ENCODE data around the gene HIVEP3.

Gene HIVEP3

GRCh38 chr1:41571041-41571440, 347.7 kb downstream of the HIVEP3 start:
- H3K4me3 ChIP-seq (replicated peaks; ENCODE audit: insufficient read depth, low read length), result no peak overlapping the region

DNA sequence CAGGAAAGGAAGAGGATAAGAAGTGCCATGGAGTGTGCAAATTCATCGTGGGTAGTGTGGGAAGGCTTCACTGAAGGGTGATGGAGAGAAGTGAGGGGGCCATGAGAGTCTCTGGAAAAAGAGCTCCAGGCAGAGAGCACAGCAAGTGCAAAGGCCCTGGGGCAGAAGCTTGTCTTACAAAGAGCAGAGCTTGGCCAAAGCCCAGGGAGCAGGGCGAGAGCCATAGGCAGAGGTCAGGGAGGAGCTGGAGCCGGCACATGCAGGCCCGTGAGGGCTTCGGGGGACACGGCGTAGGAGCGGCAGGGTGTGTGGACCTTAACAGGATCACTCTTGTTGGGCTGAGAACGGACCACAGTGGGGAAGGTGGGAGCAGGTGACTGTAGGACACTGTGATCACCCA, 350.5 kb downstream of the HIVEP3 start:
- Histone ChIP-seq H3K27me3 (ENCODE audit: insufficient read depth, poor library complexity, severe bottlenecking) (no peaks in the 10 kb centered on the region), H3K27ac (replicated peaks) (no peak overlapping the region), H3K4me3 (replicated peaks; ENCODE audit: insufficient read depth, low read length) (no peak overlapping the region)
- TF ChIP-seq, protein P1, sequence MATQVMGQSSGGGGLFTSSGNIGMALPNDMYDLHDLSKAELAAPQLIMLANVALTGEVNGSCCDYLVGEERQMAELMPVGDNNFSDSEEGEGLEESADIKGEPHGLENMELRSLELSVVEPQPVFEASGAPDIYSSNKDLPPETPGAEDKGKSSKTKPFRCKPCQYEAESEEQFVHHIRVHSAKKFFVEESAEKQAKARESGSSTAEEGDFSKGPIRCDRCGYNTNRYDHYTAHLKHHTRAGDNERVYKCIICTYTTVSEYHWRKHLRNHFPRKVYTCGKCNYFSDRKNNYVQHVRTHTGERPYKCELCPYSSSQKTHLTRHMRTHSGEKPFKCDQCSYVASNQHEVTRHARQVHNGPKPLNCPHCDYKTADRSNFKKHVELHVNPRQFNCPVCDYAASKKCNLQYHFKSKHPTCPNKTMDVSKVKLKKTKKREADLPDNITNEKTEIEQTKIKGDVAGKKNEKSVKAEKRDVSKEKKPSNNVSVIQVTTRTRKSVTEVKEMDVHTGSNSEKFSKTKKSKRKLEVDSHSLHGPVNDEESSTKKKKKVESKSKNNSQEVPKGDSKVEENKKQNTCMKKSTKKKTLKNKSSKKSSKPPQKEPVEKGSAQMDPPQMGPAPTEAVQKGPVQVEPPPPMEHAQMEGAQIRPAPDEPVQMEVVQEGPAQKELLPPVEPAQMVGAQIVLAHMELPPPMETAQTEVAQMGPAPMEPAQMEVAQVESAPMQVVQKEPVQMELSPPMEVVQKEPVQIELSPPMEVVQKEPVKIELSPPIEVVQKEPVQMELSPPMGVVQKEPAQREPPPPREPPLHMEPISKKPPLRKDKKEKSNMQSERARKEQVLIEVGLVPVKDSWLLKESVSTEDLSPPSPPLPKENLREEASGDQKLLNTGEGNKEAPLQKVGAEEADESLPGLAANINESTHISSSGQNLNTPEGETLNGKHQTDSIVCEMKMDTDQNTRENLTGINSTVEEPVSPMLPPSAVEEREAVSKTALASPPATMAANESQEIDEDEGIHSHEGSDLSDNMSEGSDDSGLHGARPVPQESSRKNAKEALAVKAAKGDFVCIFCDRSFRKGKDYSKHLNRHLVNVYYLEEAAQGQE (IDR thresholded peaks at IDR 0.05; ENCODE audit: insufficient replicate concordance, low read depth), result no peak
- TF ChIP-seq POLR2AphosphoS5 (IDR thresholded peaks at IDR 0.05; ENCODE audit: low read depth) (no peak), SPI1 (IDR thresholded peaks at IDR 0.05; ENCODE audit: borderline replicate concordance, low read depth) (no peak), GABPA (IDR thresholded peaks at IDR 0.05; ENCODE audit: low read depth) (no peak)
- TF ChIP-seq, protein P2, sequence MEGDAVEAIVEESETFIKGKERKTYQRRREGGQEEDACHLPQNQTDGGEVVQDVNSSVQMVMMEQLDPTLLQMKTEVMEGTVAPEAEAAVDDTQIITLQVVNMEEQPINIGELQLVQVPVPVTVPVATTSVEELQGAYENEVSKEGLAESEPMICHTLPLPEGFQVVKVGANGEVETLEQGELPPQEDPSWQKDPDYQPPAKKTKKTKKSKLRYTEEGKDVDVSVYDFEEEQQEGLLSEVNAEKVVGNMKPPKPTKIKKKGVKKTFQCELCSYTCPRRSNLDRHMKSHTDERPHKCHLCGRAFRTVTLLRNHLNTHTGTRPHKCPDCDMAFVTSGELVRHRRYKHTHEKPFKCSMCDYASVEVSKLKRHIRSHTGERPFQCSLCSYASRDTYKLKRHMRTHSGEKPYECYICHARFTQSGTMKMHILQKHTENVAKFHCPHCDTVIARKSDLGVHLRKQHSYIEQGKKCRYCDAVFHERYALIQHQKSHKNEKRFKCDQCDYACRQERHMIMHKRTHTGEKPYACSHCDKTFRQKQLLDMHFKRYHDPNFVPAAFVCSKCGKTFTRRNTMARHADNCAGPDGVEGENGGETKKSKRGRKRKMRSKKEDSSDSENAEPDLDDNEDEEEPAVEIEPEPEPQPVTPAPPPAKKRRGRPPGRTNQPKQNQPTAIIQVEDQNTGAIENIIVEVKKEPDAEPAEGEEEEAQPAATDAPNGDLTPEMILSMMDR (IDR thresholded peaks at IDR 0.05; ENCODE audit: insufficient read depth, low read length), result no peak
- DNase-seq (ENCODE audit: low read depth in 1 of 2, low spot score in 1 of 2), result no peak

More at GRCh38 chr1:41571041-41571440, 347.7 kb downstream of the HIVEP3 start:
- no peak overlapping the region for H3K27ac ChIP-seq (replicated peaks)
- no peaks in the 10 kb centered on the region for H3K27me3 ChIP-seq (ENCODE audit: insufficient read depth, poor library complexity, severe bottlenecking)
- TF ChIP-seq, protein P1 (IDR thresholded peaks at IDR 0.05; ENCODE audit: insufficient replicate concordance, low read depth), result no peak
- no peak for TF ChIP-seq SPI1 (IDR thresholded peaks at IDR 0.05; ENCODE audit: borderline replicate concordance, low read depth)
- no peak for TF ChIP-seq GABPA (IDR thresholded peaks at IDR 0.05; ENCODE audit: low read depth)
- TF ChIP-seq, protein P2 (IDR thresholded peaks at IDR 0.05; ENCODE audit: insufficient read depth, low read length), result no peak
- no peak for TF ChIP-seq POLR2AphosphoS5 (IDR thresholded peaks at IDR 0.05; ENCODE audit: low read depth)
- DNase-seq (ENCODE audit: low read depth in 1 of 2, low spot score in 1 of 2), result no peak

GRCh38 chr1:41566969-41567368, 351.8 kb downstream of the HIVEP3 start:
- TF ChIP-seq POLR2AphosphoS5 (IDR thresholded peaks at IDR 0.05; ENCODE audit: low read depth) (no peak), SPI1 (IDR thresholded peaks at IDR 0.05; ENCODE audit: borderline replicate concordance, low read depth) (no peak)
- TF ChIP-seq, protein P1 (IDR thresholded peaks at IDR 0.05; ENCODE audit: insufficient replicate concordance, low read depth), result no peak
- no peaks in the 10 kb centered on the region for H3K27me3 ChIP-seq (ENCODE audit: insufficient read depth, poor library complexity, severe bottlenecking)
- H3K27ac ChIP-seq (replicated peaks), result no peak overlapping the region
- DNase-seq (ENCODE audit: low read depth in 1 of 2, low spot score in 1 of 2), result no peak
- no peak overlapping the region for H3K4me3 ChIP-seq (replicated peaks; ENCODE audit: insufficient read depth, low read length)
